Endothelial cell of umbilical vein (primary cell): ENCODE data around the gene ZNRF3. TPM values are rescaled to one million over a fixed set of nuclear protein-coding genes. Genes with fewer than 3 reads are reported as not detected.

Experiments used
- BruUV-seq: library from RNA; stranded (reverse); fragments of 400-500 nt; replicated peaks from 2 replicates; lab custom pipeline; 2021; lab: Mats Ljungman, UMichigan
- CTCF ChIA-PET: fragments of 300-600, 350-600 bp; sonication (Branson Sonifier 250); formaldehyde crosslinking; loops from one replicate; lab custom pipeline; 2021; ENCODE audit warnings: antibody characterized with exemption, inconsistent platforms; lab: Charles Lee
- POLR2A ChIA-PET: fragments of 300-600, 350-600 bp; sonication (Branson Sonifier 250); formaldehyde crosslinking; loops from one replicate; lab custom pipeline; 2021; ENCODE audit warnings: antibody characterized with exemption, inconsistent platforms; lab: Charles Lee
- DNase-seq: peaks from one replicate; pipeline ENCODE4 v3.0.0-alpha.2; 2011; ENCODE audit warnings: low read depth, low spot score
- FAIRE-seq: peaks from 2 replicates; lab custom pipeline; 2011; peaks lifted over from hg19 to GRCh38; lab: Jason Lieb, UNC
- H2AFZ ChIP-seq: 2 replicates; pipeline ENCODE4 v1.6.0; 2012; ENCODE audit warnings: low read depth, low read length, control low read depth, inconsistent platforms
- H3K27ac ChIP-seq: 2 replicates; pipeline ENCODE4 v1.5.1; 2011; ENCODE audit warnings: low read depth, mild to moderate bottlenecking, control low read depth, low read length, moderate library complexity; ENCODE audit not compliant: insufficient read depth
- H3K27me3 ChIP-seq, 2 experiments: 2 replicates each; pipeline versions ENCODE4 v1.6.0 to v1.6.1; 2011; ENCODE audit warnings: low read length in 2 of 2, mixed read lengths in 1 of 2; ENCODE audit not compliant: control insufficient read depth in 2 of 2, insufficient read depth in 2 of 2
- H3K36me3 ChIP-seq, 2 experiments: 2 replicates in 1 of 2; 3 replicates in 1 of 2; pipeline ENCODE4 v1.5.1; 2011; ENCODE audit warnings: low read length in 2 of 2, mild to moderate bottlenecking in 1 of 2, moderate library complexity in 1 of 2; ENCODE audit not compliant: control insufficient read depth in 2 of 2, insufficient read depth in 2 of 2; ENCODE audit errors: extremely low read depth in 1 of 2
- H3K4me1 ChIP-seq: 3 replicates; pipeline ENCODE4 v1.5.1; 2011; ENCODE audit warnings: mild to moderate bottlenecking, low read length; ENCODE audit not compliant: control insufficient read depth, insufficient read depth; ENCODE audit errors: extremely low read depth
- H3K4me2 ChIP-seq: 2 replicates; pipeline ENCODE4 v1.6.1; 2011; ENCODE audit warnings: low read length, control low read depth, mixed read lengths; ENCODE audit not compliant: insufficient read depth
- H3K4me3 ChIP-seq, 3 experiments: fragments of 200-600 bp in 1 of 3; sonication (generic), shearing (Covaris generic) in 1 of 3; replicated peaks in 1 of 3; 2 replicates each; pipeline ENCODE4 v1.5.1; 2011 to 2016; ENCODE audit warnings: control low read depth in 3 of 3, low read length in 3 of 3, mild to moderate bottlenecking in 2 of 3, inconsistent platforms in 1 of 3, low read depth in 1 of 3, moderate library complexity in 1 of 3; ENCODE audit not compliant: insufficient read depth in 1 of 3
- H3K79me2 ChIP-seq: 2 replicates; pipeline ENCODE4 v1.6.0; 2012; ENCODE audit warnings: low read length, inconsistent platforms; ENCODE audit not compliant: control insufficient read depth, insufficient read depth
- H3K9ac ChIP-seq: replicated peaks from 2 replicates; pipeline ENCODE3; 2011; ENCODE audit warnings: low read length, control low read depth; ENCODE audit not compliant: insufficient read depth; ENCODE audit errors: extremely low read depth
- H3K9me1 ChIP-seq: replicated peaks from 3 replicates; pipeline ENCODE4 v1.6.0; 2011; ENCODE audit warnings: mild to moderate bottlenecking, low read length; ENCODE audit not compliant: control insufficient read depth, insufficient read depth; ENCODE audit errors: extremely low read depth
- H3K9me3 ChIP-seq: replicated peaks from 2 replicates; pipeline ENCODE4 v1.5.1; 2012; ENCODE audit warnings: low read length, inconsistent platforms; ENCODE audit not compliant: control insufficient read depth, insufficient read depth
- H4K20me1 ChIP-seq: replicated peaks from 2 replicates; pipeline ENCODE3; 2011; ENCODE audit warnings: mild to moderate bottlenecking, low read length; ENCODE audit not compliant: control insufficient read depth, insufficient read depth; ENCODE audit errors: extremely low read depth
- CTCF ChIP-seq, 2 donors: IDR thresholded peaks; 1 replicate in 1 of 2; 2 replicates in 1 of 2; pipeline ENCODE4 v1.5.1; 2011; ENCODE audit warnings: low read length in 2 of 2, mild to moderate bottlenecking in 2 of 2, moderate library complexity in 2 of 2, control low read depth in 1 of 2, inconsistent platforms in 1 of 2, low read depth in 1 of 2; ENCODE audit not compliant: insufficient read depth in 1 of 2; ENCODE audit errors: extremely low read depth in 1 of 2
- EZH2 ChIP-seq: IDR thresholded peaks from 2 replicates; pipeline ENCODE4 v1.6.1; 2012; ENCODE audit warnings: borderline replicate concordance, low read depth, mild to moderate bottlenecking, moderate library complexity, low read length, inconsistent platforms; ENCODE audit not compliant: severe bottlenecking
- FOS ChIP-seq: IDR thresholded peaks from 2 replicates; pipeline ENCODE4 v1.6.1; 2011; ENCODE audit warnings: mild to moderate bottlenecking, low read length, moderate library complexity, borderline replicate concordance; ENCODE audit not compliant: insufficient read depth
- GATA2 ChIP-seq: IDR thresholded peaks from 2 replicates; pipeline ENCODE4 v1.7.0; 2011; ENCODE audit warnings: low read depth, mild to moderate bottlenecking, moderate library complexity, mixed read lengths, low read length; ENCODE audit not compliant: insufficient read length, insufficient read depth
- JUN ChIP-seq: IDR thresholded peaks from 2 replicates; pipeline ENCODE4 v1.6.1; 2011; ENCODE audit warnings: borderline replicate concordance, low read depth; ENCODE audit not compliant: insufficient read length, insufficient read depth
- MAX ChIP-seq: IDR thresholded peaks from 2 replicates; pipeline ENCODE4 v1.6.1; 2011; ENCODE audit not compliant: insufficient read depth, insufficient read length
- MYC ChIP-seq: IDR thresholded peaks from one replicate; pipeline ENCODE4 v1.6.1; 2011; ENCODE audit warnings: mild to moderate bottlenecking, low read depth, low read length
- POLR2A ChIP-seq: IDR thresholded peaks from 2 replicates; pipeline ENCODE4 v1.6.1; 2012; ENCODE audit warnings: low read depth, mild to moderate bottlenecking, control low read depth, low read length
- POLR2AphosphoS5 ChIP-seq: IDR thresholded peaks from 2 replicates; pipeline ENCODE4 v1.6.1; 2012; ENCODE audit warnings: low read depth, mild to moderate bottlenecking, control low read depth, low read length, moderate library complexity; ENCODE audit not compliant: insufficient read depth
- dilution Hi-C: fragments of 300-500 bp; cut with MboI; formaldehyde crosslinking; loops from one replicate; pipeline ENCODE4 v1.15.0; 2019; ENCODE audit warnings: low sequenced_read_pairs; ENCODE audit not compliant: extremely low pct_ligation_motif_present
- intact Hi-C: fragments of 100-400 bp; cut with micrococcal nuclease; formaldehyde crosslinking; loops from one replicate; pipeline ENCODE4 v1.10.0; 2022
- polyA plus RNA-seq, 4 experiments: library from polyadenylated mRNA; depleted of rRNA in 3 of 4; stranded (reverse) in 3 of 4; unstranded in 1 of 4; fragments of >200 nt; gene quantifications; 2 replicates each; pipeline versions ENCODE4 v1.2.1 to v1.2.3, GENCODE V29; 2011 to 2012; ENCODE audit warnings: missing spikeins in 1 of 4
- total RNA-seq: library from RNA; stranded (reverse); gene quantifications from 2 replicates; pipeline ENCODE4 v1.2.3, GENCODE V29; 2021

ZNRF3 gene
- total and polyA plus RNA-seq, 2 donors (not counting 3 experiments of a cell fraction or from before 2014, with no cell fraction given): 2.7 to 5.2 TPM

GRCh38 chr22:28921585-28921879 lies 38.2 kb downstream of the ZNRF3 start:
- no peak overlapping the region for H3K4me3 ChIP-seq
- no peaks in the 10 kb centered on the region for H3K27me3 ChIP-seq
- no peak overlapping the region for H3K4me2 ChIP-seq
- H3K9ac ChIP-seq: no peak overlapping the region
- DNase-seq (no peak), FAIRE-seq (no peak)
- H3K36me3 ChIP-seq: no peaks in the 10 kb centered on the region
- ChIA-PET CTCF (no interaction called here), POLR2A (no interaction called here)
- dilution Hi-C loops (loop anchor here (25.0 kb wide), 1 partner anchor 91 kb away; no protein-coding TSS in a partner anchor), intact Hi-C loops (no loop called here)
- no peaks in the 10 kb centered on the region for H4K20me1 ChIP-seq
- H3K27ac ChIP-seq: no peak overlapping the region
- H3K9me3 ChIP-seq: no peaks in the 10 kb centered on the region
- no peak for TF ChIP-seq JUN
- no peak for TF ChIP-seq MYC
- TF ChIP-seq MAX: no peak
- no peak for TF ChIP-seq POLR2A
- no peak for TF ChIP-seq POLR2AphosphoS5
- no peak for TF ChIP-seq EZH2
- no peak for TF ChIP-seq CTCF (IDR thresholded peaks at IDR 0.05; ENCODE audit: extremely low read depth in 1 of 2, insufficient read depth in 1 of 2, low read depth in 1 of 2, low read length in 2 of 2)
- TF ChIP-seq FOS: no peak
- no peak for TF ChIP-seq GATA2
- no peaks in the 10 kb centered on the region for H3K9me1 ChIP-seq
- H3K4me1 ChIP-seq: no peaks in the 10 kb centered on the region
- no peak overlapping the region for H2AFZ ChIP-seq
- no peaks in the 10 kb centered on the region for H3K79me2 ChIP-seq
- no TSS peak for BruUV-seq
